Erythroblast (primary cell): ENCODE measurements around the gene PDZRN4.

Source experiments
- GATA1 ChIP-seq: IDR thresholded peaks from 2 replicates; pipeline ENCODE4 v1.6.1; 2011; ENCODE audit warnings: low read depth, mild to moderate bottlenecking, control low read depth, low read length, moderate library complexity
- POLR2A ChIP-seq: IDR thresholded peaks from 2 replicates; pipeline ENCODE4 v1.6.1; 2011; ENCODE audit warnings: mild to moderate bottlenecking, low read length

DNA sequence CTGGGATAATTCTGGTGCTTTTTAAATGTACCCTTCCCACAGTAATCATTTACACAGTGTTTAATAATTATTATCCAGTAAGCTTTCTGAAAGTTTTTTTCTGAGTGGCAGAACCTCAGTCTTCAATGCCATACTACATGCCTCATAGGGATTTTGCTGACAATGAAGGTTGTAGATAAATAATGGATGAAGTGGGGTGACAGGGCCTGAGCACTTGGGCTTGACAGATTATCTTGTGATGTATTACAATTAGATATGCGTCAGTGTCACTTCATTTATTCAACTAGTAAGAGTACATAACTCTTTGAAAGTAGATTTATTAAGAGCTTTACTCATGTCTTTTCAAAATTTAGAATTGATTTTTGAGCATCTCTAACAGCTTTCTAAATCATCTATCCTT, 176.1 kb downstream of the PDZRN4 start:
- TF ChIP-seq POLR2A (no peak), GATA1 (no peak)
